ENCODE results near the gene NUS1. TPM values are rescaled to one million over a fixed set of nuclear protein-coding genes. Genes with fewer than 3 reads are reported as not detected.

NUS1 gene
- total RNA-seq, 1 experiment from 2014 or later, result 12.7 TPM

DNA sequence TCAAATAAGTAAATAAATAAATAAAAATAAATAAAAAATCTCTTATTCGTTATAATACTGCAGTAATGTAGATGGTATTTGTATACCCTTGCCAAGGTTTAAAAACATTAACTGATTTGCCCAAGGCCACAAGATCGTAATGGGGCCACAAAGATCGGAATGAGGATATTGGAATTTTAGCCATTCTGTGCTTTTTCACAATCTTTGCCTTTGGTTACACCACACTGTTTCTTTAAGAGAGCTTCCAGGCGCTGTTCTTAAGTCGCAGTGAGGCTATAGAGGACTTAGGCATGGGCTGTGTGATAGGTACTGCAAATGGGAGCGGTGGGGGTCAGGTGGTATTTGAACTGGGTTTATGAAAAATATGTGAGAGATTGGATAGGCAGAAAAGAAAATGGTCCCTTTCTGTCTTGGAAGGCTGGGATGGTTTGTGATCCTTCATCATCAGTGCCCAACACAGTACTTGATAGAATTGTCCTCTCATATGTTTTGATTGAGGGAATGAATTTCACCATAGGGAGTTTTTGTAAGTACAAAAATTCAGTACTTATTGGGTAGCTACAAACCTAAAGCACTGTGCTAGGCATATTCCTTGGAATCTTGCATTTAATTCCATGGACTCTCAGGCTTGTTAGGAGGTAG is 1.4 kb downstream of the NUS1 start:
- Histone ChIP-seq H3K4me1 (ENCODE audit: insufficient read depth, low read length) (peaks cover 25% of the 10 kb centered on the region), H3K79me2 (ENCODE audit: low read length) (peaks cover 65% of the 10 kb centered on the region), H3K9ac (ENCODE audit: low read length) (peak overlapping the region; percentile 76; the same call in 1 of the 2 replicates), H3K4me3 (ENCODE audit: low read length) (peak overlapping the region; percentile 78), H3K9me2 (replicated peaks; ENCODE audit: low read length) (no peaks in the 10 kb centered on the region), H3K4me2 (ENCODE audit: low read length) (peak overlapping the region; percentile 92), H3F3A (ENCODE audit: low read length, unreplicated experiment) (no peaks in the 10 kb centered on the region), H3K9me3 (ENCODE audit: low read length) (no peaks in the 10 kb centered on the region), H3K27me3 (ENCODE audit: low read length) (no peaks in the 10 kb centered on the region), H3K36me3 (ENCODE audit: low read depth, low read length) (peaks cover 28% of the 10 kb centered on the region), H4K20me1 (ENCODE audit: low read length) (peaks cover 37% of the 10 kb centered on the region), H2AFZ (ENCODE audit: low read length) (no peak overlapping the region), H3K27ac (ENCODE audit: low read length) (peak overlapping the region; percentile 12; the same call in 1 of the 2 replicates)
- DNase-seq, result no peak
- TSS peak; percentile 35 for BruUV-seq (replicated peaks)
- TF ChIP-seq, protein P1, sequence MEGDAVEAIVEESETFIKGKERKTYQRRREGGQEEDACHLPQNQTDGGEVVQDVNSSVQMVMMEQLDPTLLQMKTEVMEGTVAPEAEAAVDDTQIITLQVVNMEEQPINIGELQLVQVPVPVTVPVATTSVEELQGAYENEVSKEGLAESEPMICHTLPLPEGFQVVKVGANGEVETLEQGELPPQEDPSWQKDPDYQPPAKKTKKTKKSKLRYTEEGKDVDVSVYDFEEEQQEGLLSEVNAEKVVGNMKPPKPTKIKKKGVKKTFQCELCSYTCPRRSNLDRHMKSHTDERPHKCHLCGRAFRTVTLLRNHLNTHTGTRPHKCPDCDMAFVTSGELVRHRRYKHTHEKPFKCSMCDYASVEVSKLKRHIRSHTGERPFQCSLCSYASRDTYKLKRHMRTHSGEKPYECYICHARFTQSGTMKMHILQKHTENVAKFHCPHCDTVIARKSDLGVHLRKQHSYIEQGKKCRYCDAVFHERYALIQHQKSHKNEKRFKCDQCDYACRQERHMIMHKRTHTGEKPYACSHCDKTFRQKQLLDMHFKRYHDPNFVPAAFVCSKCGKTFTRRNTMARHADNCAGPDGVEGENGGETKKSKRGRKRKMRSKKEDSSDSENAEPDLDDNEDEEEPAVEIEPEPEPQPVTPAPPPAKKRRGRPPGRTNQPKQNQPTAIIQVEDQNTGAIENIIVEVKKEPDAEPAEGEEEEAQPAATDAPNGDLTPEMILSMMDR (conservative IDR thresholded peaks at IDR 0.05; ENCODE audit: low read depth, low read length), result no peak
- TF ChIP-seq EZH2 (IDR thresholded peaks at IDR 0.05; ENCODE audit: low read length, unreplicated experiment) (no peak), EZH2phosphoT487 (IDR thresholded peaks at IDR 0.05; ENCODE audit: borderline replicate concordance, low read length) (no peak)
- ATAC-seq, result no peak
- CTCF ChIA-PET, result no interaction called here
- intact Hi-C loops (cut with micrococcal nuclease), result loop anchor here (5.0 to 10.0 kb wide), 2 partner anchors 74 to 232 kb away; partner anchors contain the start of gene GOPC
- POLR2A ChIA-PET (ENCODE audit: unreplicated experiment), result no interaction called here

DNA sequence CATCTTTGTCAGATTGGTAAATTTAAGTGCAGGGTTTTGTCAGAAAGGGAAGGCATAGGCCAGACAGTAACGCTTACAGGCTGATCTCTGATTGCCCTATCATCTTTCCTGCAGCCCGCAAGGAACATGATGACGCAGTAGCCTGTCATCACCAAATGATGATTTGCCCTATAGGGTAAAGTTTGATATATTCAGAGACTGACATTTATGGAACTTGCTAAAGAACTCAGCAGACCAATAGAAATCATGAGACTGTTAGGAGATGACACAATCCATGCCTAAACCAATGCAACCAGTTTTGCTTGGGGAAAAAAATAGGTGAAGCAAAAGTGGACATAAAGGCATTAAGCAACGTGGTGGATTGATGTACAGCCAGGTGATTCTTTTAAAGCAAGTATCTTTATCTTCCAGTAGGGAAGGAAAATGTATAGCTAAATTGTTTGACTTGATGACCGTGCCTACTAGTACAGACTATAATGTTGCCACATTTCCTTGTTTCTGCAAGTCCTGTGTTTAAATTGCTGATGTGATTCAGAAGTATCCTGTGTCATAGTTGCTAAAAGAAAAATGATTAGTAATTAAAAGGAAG is 2.4 kb downstream of the NUS1 start:
- Histone ChIP-seq H3K79me2 (ENCODE audit: low read length) (peaks cover 74% of the 10 kb centered on the region), H3K27ac (ENCODE audit: low read length) (peak overlapping the region; percentile 12), H3K27me3 (ENCODE audit: low read length) (no peaks in the 10 kb centered on the region), H3K4me1 (ENCODE audit: insufficient read depth, low read length) (peaks cover 25% of the 10 kb centered on the region), H2AFZ (ENCODE audit: low read length) (no peak overlapping the region), H3K9ac (ENCODE audit: low read length) (no peak overlapping the region), H3F3A (ENCODE audit: low read length, unreplicated experiment) (no peaks in the 10 kb centered on the region), H4K20me1 (ENCODE audit: low read length) (peaks cover 44% of the 10 kb centered on the region), H3K36me3 (ENCODE audit: low read depth, low read length) (peaks cover 28% of the 10 kb centered on the region), H3K9me2 (replicated peaks; ENCODE audit: low read length) (no peaks in the 10 kb centered on the region), H3K4me3 (ENCODE audit: low read length) (peak overlapping the region; percentile 78), H3K9me3 (ENCODE audit: low read length) (no peaks in the 10 kb centered on the region), H3K4me2 (ENCODE audit: low read length) (peak overlapping the region; percentile 92)
- CTCF ChIA-PET, result no interaction called here
- TF ChIP-seq EZH2 (IDR thresholded peaks at IDR 0.05; ENCODE audit: low read length, unreplicated experiment) (no peak), EZH2phosphoT487 (IDR thresholded peaks at IDR 0.05; ENCODE audit: borderline replicate concordance, low read length) (no peak)
- TF ChIP-seq, protein P1 (conservative IDR thresholded peaks at IDR 0.05; ENCODE audit: low read depth, low read length), result no peak
- no peak for ATAC-seq
- BruUV-seq (replicated peaks), result no TSS peak
- intact Hi-C loops (cut with micrococcal nuclease), result loop anchor here (5.0 to 10.0 kb wide), 2 partner anchors 75 to 233 kb away; partner anchors contain the start of gene GOPC
- POLR2A ChIA-PET (ENCODE audit: unreplicated experiment), result no interaction called here
- DNase-seq, result peak; percentile 44
